H9 (cell line): ENCODE results near the gene CCIN. TPM values are rescaled to one million over a fixed set of nuclear protein-coding genes. Genes with fewer than 3 reads are reported as not detected.

Source experiments
- DNase-seq: peaks from one replicate; pipeline ENCODE4 v3.0.0-alpha.2; 2017
- H2AFZ ChIP-seq: one replicate; pipeline ENCODE4 v1.6.1; 2013; ENCODE audit warnings: mild to moderate bottlenecking, low read length, control low read depth, moderate library complexity
- H2AK5ac ChIP-seq: 2 replicates; pipeline ENCODE4 v1.6.1; 2013; ENCODE audit warnings: low read length, control low read depth, mixed read lengths; ENCODE audit not compliant: insufficient read length
- H2BK120ac ChIP-seq: one replicate; pipeline ENCODE4 v1.6.1; 2013; ENCODE audit warnings: low read depth, mild to moderate bottlenecking, low read length, control low read depth, inconsistent platforms; ENCODE audit not compliant: poor library complexity, severe bottlenecking
- H2BK12ac ChIP-seq: 2 replicates; pipeline ENCODE4 v1.6.1; 2013; ENCODE audit warnings: low read length, control low read depth, mixed read lengths, low read depth; ENCODE audit not compliant: insufficient read length
- H2BK15ac ChIP-seq: 2 replicates; pipeline ENCODE4 v1.6.1; 2013; ENCODE audit warnings: low read depth, low read length, control low read depth
- H2BK20ac ChIP-seq: one replicate; pipeline ENCODE4 v1.6.1; 2013; ENCODE audit warnings: low read depth, mild to moderate bottlenecking, low read length, control low read depth, inconsistent platforms; ENCODE audit not compliant: poor library complexity, severe bottlenecking
- H2BK5ac ChIP-seq: 2 replicates; pipeline ENCODE4 v1.6.1; 2013; ENCODE audit warnings: low read length, control low read depth, mixed read lengths; ENCODE audit not compliant: insufficient read length
- H3K14ac ChIP-seq: 2 replicates; pipeline ENCODE4 v1.6.1; 2013; ENCODE audit warnings: low read length, control low read depth; ENCODE audit not compliant: insufficient read depth
- H3K18ac ChIP-seq: 2 replicates; pipeline ENCODE4 v1.6.1; 2013; ENCODE audit warnings: low read depth, mild to moderate bottlenecking, mixed read lengths, low read length, control low read depth; ENCODE audit not compliant: insufficient read length
- H3K23ac ChIP-seq: 2 replicates; pipeline ENCODE4 v1.6.1; 2013; ENCODE audit warnings: low read length, control low read depth, mixed read lengths, low read depth; ENCODE audit not compliant: insufficient read length
- H3K23me2 ChIP-seq: 2 replicates; pipeline ENCODE4 v1.6.1; 2013; ENCODE audit warnings: low read depth, mild to moderate bottlenecking, mixed read lengths, low read length, control low read depth; ENCODE audit not compliant: insufficient read length, poor library complexity, severe bottlenecking
- H3K27ac ChIP-seq: 2 replicates; pipeline ENCODE4 v1.5.1; 2013; ENCODE audit warnings: low read length, control low read depth, mixed read lengths, low read depth; ENCODE audit not compliant: insufficient read length
- H3K27me3 ChIP-seq: 2 replicates; pipeline ENCODE4 v1.6.1; 2013; ENCODE audit warnings: low read length, control low read depth, inconsistent platforms; ENCODE audit not compliant: insufficient read depth
- H3K4ac ChIP-seq: 2 replicates; pipeline ENCODE4 v1.6.1; 2013; ENCODE audit warnings: low read depth, mild to moderate bottlenecking, control low read depth, inconsistent platforms, low read length, moderate library complexity
- H3K4me1 ChIP-seq: 2 replicates; pipeline ENCODE4 v1.6.1; 2013; ENCODE audit warnings: low read length, control low read depth, inconsistent platforms; ENCODE audit not compliant: insufficient read depth
- H3K4me2 ChIP-seq: 2 replicates; pipeline ENCODE4 v1.6.1; 2013; ENCODE audit warnings: low read length, control low read depth, mixed read lengths; ENCODE audit not compliant: insufficient read length, insufficient read depth
- H3K56ac ChIP-seq: 2 replicates; pipeline ENCODE4 v1.6.1; 2013; ENCODE audit warnings: low read depth, mild to moderate bottlenecking, mixed read lengths, low read length, control low read depth; ENCODE audit not compliant: insufficient read length
- H3K79me1 ChIP-seq: 2 replicates; pipeline ENCODE4 v1.6.1; 2013; ENCODE audit warnings: low read depth, mild to moderate bottlenecking, moderate library complexity, low read length, control low read depth, inconsistent platforms; ENCODE audit not compliant: insufficient read depth, poor library complexity, severe bottlenecking
- H3K79me2 ChIP-seq: 2 replicates; pipeline ENCODE4 v1.6.1; 2013; ENCODE audit warnings: low read length, control low read depth, inconsistent platforms; ENCODE audit not compliant: insufficient read depth
- H3K9ac ChIP-seq: 2 replicates; pipeline ENCODE4 v1.6.1; 2013; ENCODE audit warnings: low read length, control low read depth, mixed read lengths; ENCODE audit not compliant: insufficient read length; ENCODE audit errors: extremely low read depth
- H3K9me3 ChIP-seq: one replicate; pipeline ENCODE4 v1.6.1; 2013; ENCODE audit warnings: low read depth, low read length, inconsistent platforms; ENCODE audit not compliant: control insufficient read depth
- H3T11ph ChIP-seq: one replicate; pipeline ENCODE4 v1.6.1; 2013; ENCODE audit warnings: mild to moderate bottlenecking, low read length, control low read depth, inconsistent platforms
- H4K20me1 ChIP-seq: one replicate; pipeline ENCODE4 v1.6.1; 2013; ENCODE audit not compliant: control insufficient read depth, insufficient read length, insufficient read depth
- H4K5ac ChIP-seq: 2 replicates; pipeline ENCODE4 v1.6.1; 2013; ENCODE audit warnings: low read depth, mild to moderate bottlenecking, mixed read lengths, low read length, control low read depth; ENCODE audit not compliant: insufficient read length
- H4K8ac ChIP-seq: replicated peaks from 2 replicates; pipeline ENCODE4 v1.6.1; 2013; ENCODE audit warnings: low read length, control low read depth, mixed read lengths, low read depth; ENCODE audit not compliant: insufficient read length
- H4K91ac ChIP-seq: 2 replicates; pipeline ENCODE4 v1.6.1; 2013; ENCODE audit warnings: low read depth, mild to moderate bottlenecking, moderate library complexity, mixed read lengths, low read length, control low read depth; ENCODE audit not compliant: insufficient read length
- H3K27ac Mint-ChIP-seq, 3 experiments: 2 replicates in 2 of 3; 3 replicates in 1 of 3; pipeline ENCODE4 v1.8.0; 2020 to 2021; ENCODE audit warnings: mixed read lengths in 3 of 3, mild to moderate bottlenecking in 1 of 3, moderate library complexity in 1 of 3
- H3K27me3 Mint-ChIP-seq: 2 replicates; pipeline ENCODE4 v1.8.0; 2021; ENCODE audit warnings: low read depth, mild to moderate bottlenecking, moderate library complexity, mixed read lengths
- H3K36me3 Mint-ChIP-seq, 3 experiments: 2 replicates in 2 of 3; 3 replicates in 1 of 3; pipeline ENCODE4 v1.8.0; 2020 to 2021; ENCODE audit warnings: low read depth in 3 of 3, mixed read lengths in 3 of 3; ENCODE audit not compliant: insufficient read depth in 1 of 3
- H3K4me1 Mint-ChIP-seq, 2 experiments: 2 replicates each; pipeline ENCODE4 v1.8.0; 2020; ENCODE audit warnings: mixed read lengths in 2 of 2
- H3K4me3 Mint-ChIP-seq, 2 experiments: 2 replicates in 1 of 2; 3 replicates in 1 of 2; pipeline ENCODE4 v1.8.0; 2020 to 2021; ENCODE audit warnings: mild to moderate bottlenecking in 2 of 2, mixed read lengths in 2 of 2, moderate library complexity in 1 of 2
- H3K9me3 Mint-ChIP-seq, 2 experiments: 2 replicates in 1 of 2; 3 replicates in 1 of 2; pipeline ENCODE4 v1.8.0; 2020; ENCODE audit warnings: mild to moderate bottlenecking in 2 of 2, mixed read lengths in 2 of 2, moderate library complexity in 1 of 2
- CTCF ChIP-seq: fragments of 200-600 bp; sonication (generic); conservative IDR thresholded peaks from 3 replicates; pipeline ENCODE4 v1.8.0; 2021; ENCODE audit warnings: antibody characterized with exemption, mild to moderate bottlenecking
- WGBS: extraction: QIAGEN DNeasy Blood & Tissue Kit; methylation state at CpG from one replicate; pipeline ENCODE4 v1.1.7; 2013; ENCODE audit warnings: missing lambda C conversion rate, low lambda C conversion rate, mixed read lengths; ENCODE audit not compliant: insufficient read length; ENCODE audit errors: extremely low coverage; 5-methylcytosine and 5-hydroxymethylcytosine counted together
- long read RNA-seq: library from polyadenylated mRNA; unstranded; transcript quantifications from one replicate; pipeline ENCODE4 v2.0.0, GENCODE V29; 2020
- total RNA-seq: library from RNA; stranded (reverse); gene quantifications from 2 replicates; pipeline ENCODE4 v1.2.1, GENCODE V29; 2021

The CCIN gene
- total RNA-seq = 0.11 TPM in 1 of 2 replicates, not detected in the other
- long read RNA-seq, partial matches to known transcripts = 0 of 1 reads
- long read RNA-seq, other reads (novel, unspliced or antisense) = 1 of 1 reads

DNA sequence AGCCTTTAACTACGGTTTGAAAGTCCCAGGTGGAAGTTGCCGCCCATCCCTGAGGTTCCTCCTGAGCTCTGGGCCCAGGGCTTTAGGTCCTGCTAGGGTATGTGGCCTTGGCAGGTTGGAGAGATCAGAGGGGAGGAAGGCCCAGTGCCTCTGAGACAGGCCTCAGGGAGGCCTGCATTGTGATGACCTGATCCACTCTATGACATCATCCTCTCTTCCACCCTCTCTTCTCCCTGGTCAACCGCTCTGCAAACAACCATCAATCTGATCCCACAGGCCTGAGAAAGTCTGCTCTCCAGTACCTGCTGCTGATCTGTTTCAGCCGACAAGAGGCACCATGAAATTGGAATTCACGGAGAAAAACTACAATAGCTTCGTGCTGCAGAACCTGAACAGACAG lies at the start of gene CCIN:
Gene CCIN (plus strand): TSS at position 223 of the 400 bp plus-strand sequence. CDS start 115 bp downstream, at position 338.
- no peak within 1 kb of the TSS for H2BK5ac ChIP-seq
- no peak within 1 kb of the TSS for H3K18ac ChIP-seq
- no peaks in the 10 kb centered on the region for H3K79me2 ChIP-seq
- Mint-ChIP-seq H3K27ac (no peak within 1 kb of the TSS), H3K9me3 (no peaks in the 10 kb centered on the region), H3K27me3 (peaks cover 28% of the 10 kb centered on the region), H3K4me3 (no peak within 1 kb of the TSS), H3K4me1 (peaks cover 9 to 16% of the 10 kb centered on the region in 2 experiments), H3K36me3 (no peaks in the 10 kb centered on the region)
- no CpG with 5 or more reads among the region's 6 CpGs for WGBS
- no peaks in the 10 kb centered on the region for H3K4me1 ChIP-seq
- no peak within 1 kb of the TSS for H2BK120ac ChIP-seq
- H2BK12ac ChIP-seq = no peak within 1 kb of the TSS
- no peak within 1 kb of the TSS for H3K4ac ChIP-seq
- H3K9ac ChIP-seq = no peak within 1 kb of the TSS
- no peak within 1 kb of the TSS for H4K5ac ChIP-seq
- no peaks in the 10 kb centered on the region for H3K23me2 ChIP-seq
- H3K56ac ChIP-seq = no peak within 1 kb of the TSS
- no peak within 1 kb of the TSS for H2AFZ ChIP-seq
- no peaks in the 10 kb centered on the region for H4K20me1 ChIP-seq
- H2AK5ac ChIP-seq = no peak within 1 kb of the TSS
- H3T11ph ChIP-seq = no peak within 1 kb of the TSS
- no peak within 1 kb of the TSS for H2BK15ac ChIP-seq
- H3K4me2 ChIP-seq = no peak within 1 kb of the TSS
- H4K91ac ChIP-seq = no peak within 1 kb of the TSS
- H3K23ac ChIP-seq = no peak within 1 kb of the TSS
- H3K9me3 ChIP-seq = no peaks in the 10 kb centered on the region
- no peak within 1 kb of the TSS for H4K8ac ChIP-seq
- no peak for TF ChIP-seq CTCF
- no peaks in the 10 kb centered on the region for H3K27me3 ChIP-seq
- H2BK20ac ChIP-seq = no peak within 1 kb of the TSS
- no peak within 1 kb of the TSS for H3K27ac ChIP-seq
- no peak for DNase-seq
- no peak within 1 kb of the TSS for H3K14ac ChIP-seq
- no peaks in the 10 kb centered on the region for H3K79me1 ChIP-seq
